ENCODE results near the gene TMEM141.
A peak's percentile ranks its signal among the peaks of the same experiment; 100 is the strongest.
"Not testable (repeated sequence)": the region's sequence is repeated elsewhere in the genome, so short reads cannot be mapped to it uniquely, and the experiment has no call there.

The TMEM141 gene

GRCh38 chr9:136799854-136800657, 8.9 kb downstream of the TMEM141 start:
- peaks cover 0 to 8% (median under 1%) of the 10 kb centered on the region in 5 donors for H3K36me3 ChIP-seq (ENCODE audit: control insufficient read depth in 5 of 5, insufficient read depth in 5 of 5, low read length in 5 of 5)
- H3K27me3 ChIP-seq (ENCODE audit: control insufficient read depth in 5 of 5, insufficient read depth in 4 of 5, low read length in 5 of 5) = peaks cover 25 to 47% (median 29%) of the 10 kb centered on the region in 5 donors
- H3K9me3 ChIP-seq (ENCODE audit: control insufficient read depth in 5 of 5, low read length in 5 of 5) = no peaks in the 10 kb centered on the region
- H3K4me1 ChIP-seq (ENCODE audit: control insufficient read depth in 5 of 5, insufficient read depth in 5 of 5, low read length in 5 of 5) = peaks cover 0 to 34% (median 21%) of the 10 kb centered on the region in 5 donors
- no peak overlapping the region for H3K9ac ChIP-seq (ENCODE audit: low read length in 5 of 5)
- no peak overlapping the region for H3K27ac ChIP-seq (ENCODE audit: low read depth, low read length)
- H3K4me3 ChIP-seq (ENCODE audit: low read depth in 1 of 5, low read length in 5 of 5) = peak overlapping the region in 3 of 5 donors; percentile 11 to 52 (median 37)

GRCh38 chr9:136802321-136802720, 11.2 kb downstream of the TMEM141 start:
- Histone ChIP-seq H3K4me1 (ENCODE audit: control insufficient read depth in 5 of 5, insufficient read depth in 5 of 5, low read length in 5 of 5) (peaks cover 0 to 30% (median 27%) of the 10 kb centered on the region in 5 donors), H3K4me3 (ENCODE audit: low read depth in 1 of 5, low read length in 5 of 5) (no peak overlapping the region), H3K9ac (ENCODE audit: low read length in 5 of 5) (no peak overlapping the region), H3K27me3 (ENCODE audit: control insufficient read depth in 5 of 5, insufficient read depth in 4 of 5, low read length in 5 of 5) (peaks cover 25 to 34% (median 29%) of the 10 kb centered on the region in 5 donors), H3K27ac (ENCODE audit: low read depth, low read length) (no peak overlapping the region), H3K9me3 (ENCODE audit: control insufficient read depth in 5 of 5, low read length in 5 of 5) (no peaks in the 10 kb centered on the region), H3K36me3 (ENCODE audit: control insufficient read depth in 5 of 5, insufficient read depth in 5 of 5, low read length in 5 of 5) (peaks cover 0 to 11% (median 4%) of the 10 kb centered on the region in 5 donors)

- H3K27me3 ChIP-seq (ENCODE audit: control insufficient read depth in 5 of 5, insufficient read depth in 4 of 5, low read length in 5 of 5) = peaks cover 25 to 32% (median 29%) of the 10 kb centered on the region in 5 donors
- not testable (repeated sequence) for H3K4me3 ChIP-seq (ENCODE audit: low read depth in 1 of 5, low read length in 5 of 5); H3K9me3 ChIP-seq (ENCODE audit: control insufficient read depth in 5 of 5, low read length in 5 of 5); H3K9ac ChIP-seq (ENCODE audit: low read length in 5 of 5); H3K27ac ChIP-seq (ENCODE audit: low read depth, low read length)
- H3K36me3 ChIP-seq (ENCODE audit: control insufficient read depth in 5 of 5, insufficient read depth in 5 of 5, low read length in 5 of 5) = peaks cover 0 to 11% (median 4%) of the 10 kb centered on the region in 5 donors
- peaks cover 0 to 31% (median 27%) of the 10 kb centered on the region in 5 donors for H3K4me1 ChIP-seq (ENCODE audit: control insufficient read depth in 5 of 5, insufficient read depth in 5 of 5, low read length in 5 of 5)
Measured at GRCh38 chr9:136803009-136803550, 11.9 kb downstream of the TMEM141 start.

- Histone ChIP-seq H3K36me3 (ENCODE audit: control insufficient read depth in 5 of 5, insufficient read depth in 5 of 5, low read length in 5 of 5) (peaks cover 0 to 11% (median 4%) of the 10 kb centered on the region in 5 donors), H3K9me3 (ENCODE audit: control insufficient read depth in 5 of 5, low read length in 5 of 5) (no peaks in the 10 kb centered on the region), H3K27me3 (ENCODE audit: control insufficient read depth in 5 of 5, insufficient read depth in 4 of 5, low read length in 5 of 5) (peaks cover 20 to 27% (median 24%) of the 10 kb centered on the region in 5 donors), H3K27ac (ENCODE audit: low read depth, low read length) (no peak overlapping the region), H3K9ac (ENCODE audit: low read length in 5 of 5) (no peak overlapping the region), H3K4me1 (ENCODE audit: control insufficient read depth in 5 of 5, insufficient read depth in 5 of 5, low read length in 5 of 5) (peaks cover 0 to 36% (median 30%) of the 10 kb centered on the region in 5 donors), H3K4me3 (ENCODE audit: low read depth in 1 of 5, low read length in 5 of 5) (no peak overlapping the region)
Measured at GRCh38 chr9:136803551-136804508, 12.7 kb downstream of the TMEM141 start.

- H3K4me1 ChIP-seq (ENCODE audit: control insufficient read depth in 5 of 5, insufficient read depth in 5 of 5, low read length in 5 of 5) = peaks cover 0 to 39% (median 34%) of the 10 kb centered on the region in 5 donors
- H3K9me3 ChIP-seq (ENCODE audit: control insufficient read depth in 5 of 5, low read length in 5 of 5) = no peaks in the 10 kb centered on the region
- no peak overlapping the region for H3K4me3 ChIP-seq (ENCODE audit: low read depth in 1 of 5, low read length in 5 of 5)
- H3K27me3 ChIP-seq (ENCODE audit: control insufficient read depth in 5 of 5, insufficient read depth in 4 of 5, low read length in 5 of 5) = peaks cover 12 to 19% (median 16%) of the 10 kb centered on the region in 5 donors
- peaks cover 0 to 11% (median 4%) of the 10 kb centered on the region in 5 donors for H3K36me3 ChIP-seq (ENCODE audit: control insufficient read depth in 5 of 5, insufficient read depth in 5 of 5, low read length in 5 of 5)
- H3K9ac ChIP-seq (ENCODE audit: low read length in 5 of 5) = no peak overlapping the region
- no peak overlapping the region for H3K27ac ChIP-seq (ENCODE audit: low read depth, low read length)
Measured at GRCh38 chr9:136804509-136805206, 13.5 kb downstream of the TMEM141 start.

GRCh38 chr9:136805207-136805740, 14.1 kb downstream of the TMEM141 start:
- peaks cover 10 to 16% (median 14%) of the 10 kb centered on the region in 5 donors for H3K27me3 ChIP-seq (ENCODE audit: control insufficient read depth in 5 of 5, insufficient read depth in 4 of 5, low read length in 5 of 5)
- H3K4me1 ChIP-seq (ENCODE audit: control insufficient read depth in 5 of 5, insufficient read depth in 5 of 5, low read length in 5 of 5) = peaks cover 0 to 40% (median 36%) of the 10 kb centered on the region in 5 donors
- H3K9ac ChIP-seq (ENCODE audit: low read length in 5 of 5) = no peak overlapping the region
- no peak overlapping the region for H3K27ac ChIP-seq (ENCODE audit: low read depth, low read length)
- peaks cover 0 to 11% (median 4%) of the 10 kb centered on the region in 5 donors for H3K36me3 ChIP-seq (ENCODE audit: control insufficient read depth in 5 of 5, insufficient read depth in 5 of 5, low read length in 5 of 5)
- no peak overlapping the region for H3K4me3 ChIP-seq (ENCODE audit: low read depth in 1 of 5, low read length in 5 of 5)
- H3K9me3 ChIP-seq (ENCODE audit: control insufficient read depth in 5 of 5, low read length in 5 of 5) = no peaks in the 10 kb centered on the region

- Histone ChIP-seq H3K27ac (ENCODE audit: low read depth, low read length) (no peak overlapping the region), H3K27me3 (ENCODE audit: control insufficient read depth in 5 of 5, insufficient read depth in 4 of 5, low read length in 5 of 5) (peaks cover 7 to 10% (median 8%) of the 10 kb centered on the region in 5 donors), H3K9me3 (ENCODE audit: control insufficient read depth in 5 of 5, low read length in 5 of 5) (no peaks in the 10 kb centered on the region), H3K36me3 (ENCODE audit: control insufficient read depth in 5 of 5, insufficient read depth in 5 of 5, low read length in 5 of 5) (peaks cover 0 to 14% (median 4%) of the 10 kb centered on the region in 5 donors), H3K9ac (ENCODE audit: low read length in 5 of 5) (no peak overlapping the region), H3K4me1 (ENCODE audit: control insufficient read depth in 5 of 5, insufficient read depth in 5 of 5, low read length in 5 of 5) (peaks cover 0 to 34% (median 33%) of the 10 kb centered on the region in 5 donors), H3K4me3 (ENCODE audit: low read depth in 1 of 5, low read length in 5 of 5) (no peak overlapping the region)
Measured at GRCh38 chr9:136806067-136806466, 14.9 kb downstream of the TMEM141 start.

GRCh38 chr9:136806631-136807201, 15.6 kb downstream of the TMEM141 start:
- H3K4me3 ChIP-seq (ENCODE audit: low read depth in 1 of 5, low read length in 5 of 5) = peak overlapping the region in 4 of 5 donors; percentile 74 to 92 (median 83)
- H3K27ac ChIP-seq (ENCODE audit: low read depth, low read length) = peak overlapping the region; percentile 62
- H3K36me3 ChIP-seq (ENCODE audit: control insufficient read depth in 5 of 5, insufficient read depth in 5 of 5, low read length in 5 of 5) = peaks cover 0 to 14% (median 4%) of the 10 kb centered on the region in 5 donors
- H3K27me3 ChIP-seq (ENCODE audit: control insufficient read depth in 5 of 5, insufficient read depth in 4 of 5, low read length in 5 of 5) = peaks cover 7 to 8% (median 7%) of the 10 kb centered on the region in 5 donors
- H3K9me3 ChIP-seq (ENCODE audit: control insufficient read depth in 5 of 5, low read length in 5 of 5) = no peaks in the 10 kb centered on the region
- H3K9ac ChIP-seq (ENCODE audit: low read length in 5 of 5) = peak overlapping the region in 4 of 5 donors; percentile 73 to 87 (median 78)
- H3K4me1 ChIP-seq (ENCODE audit: control insufficient read depth in 5 of 5, insufficient read depth in 5 of 5, low read length in 5 of 5) = peaks cover 0 to 37% (median 33%) of the 10 kb centered on the region in 5 donors
